Measurements from ENCODE around the gene CD99.
"Not testable (repeated sequence)": the region's sequence is repeated elsewhere in the genome, so short reads cannot be mapped to it uniquely, and the experiment has no call there.

Gene CD99

DNA sequence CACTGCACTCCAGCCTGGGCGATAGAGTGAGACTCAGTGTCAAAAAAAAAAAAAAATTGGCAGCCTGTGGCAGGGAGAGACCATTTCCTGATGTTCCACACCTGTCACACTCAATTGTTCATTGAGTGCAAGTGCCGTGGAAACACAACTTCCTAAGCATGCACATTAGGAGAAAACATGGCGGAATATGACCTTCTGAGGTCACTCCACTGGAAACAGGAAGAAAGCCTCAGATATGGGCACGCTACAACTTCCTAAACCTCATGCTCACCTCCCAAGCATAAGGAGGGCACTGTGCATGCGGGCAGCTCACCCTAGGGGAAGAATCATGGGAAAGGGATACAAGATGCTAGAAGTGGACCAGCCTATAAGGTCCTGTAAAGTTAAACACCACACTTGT, 28.5 kb upstream of the CD99 start:
- H3K4me1 Mint-ChIP-seq: peaks cover 6% of the 10 kb centered on the region
- H3K27me3 Mint-ChIP-seq: no peaks in the 10 kb centered on the region
- ATAC-seq (ENCODE audit: low read depth): no peak
- no peak overlapping the region for H3K4me3 Mint-ChIP-seq
- DNase-seq (ENCODE audit: low spot score in 2 of 2): no peak
- H3K27ac Mint-ChIP-seq: no peak overlapping the region
- no peaks in the 10 kb centered on the region for H3K9me3 Mint-ChIP-seq
- peaks cover 6% of the 10 kb centered on the region for H3K36me3 Mint-ChIP-seq

DNA sequence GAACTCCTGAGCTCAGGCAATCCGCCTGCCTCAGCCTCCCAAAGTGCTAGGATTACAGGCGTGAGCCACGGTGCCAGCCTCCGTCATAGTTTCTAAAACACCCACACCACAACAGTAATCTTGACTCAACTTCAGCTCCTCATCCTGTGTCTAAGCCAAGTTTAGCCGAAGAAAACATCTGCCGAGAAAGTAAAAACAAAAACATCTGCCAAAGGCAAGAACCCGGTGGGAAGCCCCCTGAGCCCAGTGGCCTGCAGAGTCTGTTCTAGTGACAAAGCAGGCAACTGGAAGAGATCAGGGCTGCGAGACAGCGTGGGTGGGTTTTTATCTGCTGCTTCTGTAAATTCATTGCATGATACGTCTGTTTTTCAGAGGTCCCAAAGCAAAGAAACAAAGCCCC, 26.6 kb upstream of the CD99 start:
- Mint-ChIP-seq H3K4me3 (no peak overlapping the region), H3K27me3 (no peaks in the 10 kb centered on the region), H3K9me3 (peaks cover 3% of the 10 kb centered on the region), H3K4me1 (peaks cover 6% of the 10 kb centered on the region), H3K27ac (no peak overlapping the region), H3K36me3 (peaks cover 9% of the 10 kb centered on the region)
- DNase-seq (ENCODE audit: low spot score in 2 of 2) (no peak), ATAC-seq (ENCODE audit: low read depth) (no peak)

DNA sequence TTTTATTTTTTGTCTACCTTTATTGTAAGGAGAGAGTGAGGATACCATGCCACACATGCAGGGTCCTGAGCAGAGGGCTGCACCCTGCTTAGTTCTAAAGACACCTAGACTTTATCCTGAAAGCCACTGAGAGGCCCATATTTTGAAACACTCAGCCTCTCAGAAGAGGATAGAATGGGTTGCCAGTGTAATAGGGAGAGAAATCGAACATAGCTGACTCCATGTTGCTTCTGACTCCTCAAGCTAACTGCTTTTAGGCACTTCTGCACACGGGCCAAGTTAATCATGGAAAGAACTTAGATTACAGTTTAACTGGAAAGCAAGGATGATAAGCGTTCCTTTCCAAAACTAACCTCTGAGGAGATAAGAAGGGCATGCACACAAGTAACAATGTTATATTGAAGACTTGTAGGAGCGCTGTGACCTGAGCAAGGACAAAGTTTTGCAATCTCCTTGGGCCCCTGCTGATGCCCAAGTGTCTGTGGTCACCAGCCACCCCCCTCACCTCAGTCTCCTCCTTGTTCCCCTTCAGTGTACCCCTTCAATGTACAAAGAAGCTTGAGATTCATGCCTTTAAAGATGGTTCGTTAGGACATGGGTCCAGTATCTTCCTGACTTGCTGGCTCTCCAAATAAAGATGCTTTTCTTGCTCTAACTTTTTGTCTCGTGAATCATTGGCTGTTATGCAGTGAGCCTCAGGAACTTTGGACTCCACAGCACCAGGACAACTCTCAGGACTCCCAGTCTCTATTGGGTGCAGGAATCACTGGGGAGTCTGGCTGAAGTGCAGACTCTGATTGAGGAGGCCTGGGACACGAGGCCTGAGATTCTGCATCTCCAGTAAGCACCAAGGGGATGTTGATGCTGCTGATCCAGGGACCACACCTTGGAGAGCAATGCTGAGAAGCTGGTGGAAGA, 25.4 kb upstream of the CD99 start:
- peaks cover 8% of the 10 kb centered on the region for H3K36me3 Mint-ChIP-seq
- H3K27me3 Mint-ChIP-seq: no peaks in the 10 kb centered on the region
- peaks cover 3% of the 10 kb centered on the region for H3K9me3 Mint-ChIP-seq
- no peak overlapping the region for H3K27ac Mint-ChIP-seq
- DNase-seq (ENCODE audit: low spot score in 2 of 2): no peak
- ATAC-seq (ENCODE audit: low read depth): no peak
- H3K4me1 Mint-ChIP-seq: peaks cover 4% of the 10 kb centered on the region
- H3K4me3 Mint-ChIP-seq: no peak overlapping the region

DNA sequence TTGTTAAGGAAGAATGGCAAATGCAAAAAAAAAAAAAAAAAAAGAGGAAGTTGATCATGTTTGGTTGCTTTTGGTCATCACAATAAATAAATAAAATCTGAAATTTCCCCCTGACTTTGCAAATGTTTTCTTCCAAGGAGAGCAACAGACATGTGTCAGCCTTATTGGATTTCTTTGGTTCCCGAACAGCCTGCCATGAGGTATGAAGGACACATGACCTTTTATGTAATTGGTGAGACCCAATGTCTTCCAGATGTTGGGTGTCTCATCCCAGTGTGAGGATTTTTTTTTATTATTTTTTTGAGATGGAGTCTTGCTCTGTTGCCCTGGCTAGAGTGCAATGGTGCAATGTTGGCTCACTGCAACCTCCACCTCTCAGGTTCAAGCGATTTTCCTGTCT, 24.6 kb upstream of the CD99 start:
- Mint-ChIP-seq H3K36me3 (peaks cover 8% of the 10 kb centered on the region), H3K9me3 (peaks cover 3% of the 10 kb centered on the region), H3K4me1 (peaks cover 4% of the 10 kb centered on the region), H3K27ac (no peak overlapping the region), H3K27me3 (no peaks in the 10 kb centered on the region), H3K4me3 (no peak overlapping the region)
- no peak for ATAC-seq (ENCODE audit: low read depth)
- DNase-seq (ENCODE audit: low spot score in 2 of 2): no peak

DNA sequence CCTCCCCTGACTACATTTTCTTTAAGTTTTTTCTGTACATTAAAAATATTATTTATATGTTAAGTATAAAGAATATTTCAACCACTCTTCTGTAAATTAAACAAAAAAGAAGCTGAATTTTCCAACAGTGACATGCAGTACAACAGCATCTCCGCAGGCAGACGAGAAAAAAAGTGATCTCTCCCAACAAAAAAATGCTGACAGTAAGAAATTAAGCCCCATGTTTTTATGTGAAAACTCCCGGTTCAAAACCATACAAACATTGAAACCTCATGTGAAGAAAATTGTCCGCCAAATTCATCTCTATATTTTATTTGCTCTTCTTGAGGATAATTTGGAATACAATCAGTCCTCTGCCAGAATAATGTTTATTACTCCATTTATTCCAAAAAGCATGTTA, 20.1 kb upstream of the CD99 start:
- Mint-ChIP-seq H3K27me3 (no peaks in the 10 kb centered on the region), H3K4me1 (peaks cover 2% of the 10 kb centered on the region), H3K27ac (no peak overlapping the region), H3K9me3 (peaks cover 3% of the 10 kb centered on the region), H3K4me3 (no peak overlapping the region), H3K36me3 (peaks cover 9% of the 10 kb centered on the region)
- ATAC-seq (ENCODE audit: low read depth): no peak
- DNase-seq (ENCODE audit: low spot score in 2 of 2): no peak

DNA sequence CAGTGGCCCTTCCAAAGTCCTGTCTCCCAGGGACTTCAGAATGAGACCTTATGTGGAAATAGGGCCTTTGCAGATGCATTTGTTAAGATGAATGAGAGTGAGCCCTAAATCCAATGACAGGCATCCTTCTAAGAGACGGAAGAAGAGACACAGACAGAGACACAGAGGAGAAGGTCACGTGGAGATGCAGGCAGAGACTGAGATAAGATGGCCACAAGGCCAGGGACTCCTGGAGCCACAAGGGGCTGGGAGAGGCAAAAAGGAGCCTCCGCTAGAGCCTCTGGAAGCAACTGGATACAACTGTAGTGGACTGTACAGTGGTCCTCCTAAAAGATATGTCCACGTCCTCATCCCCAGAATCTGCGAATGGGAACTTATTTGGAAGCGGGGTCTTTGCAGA, 19.0 kb upstream of the CD99 start:
- DNase-seq (ENCODE audit: low spot score in 2 of 2) (no peak), ATAC-seq (ENCODE audit: low read depth) (no peak)
- Mint-ChIP-seq H3K36me3 (peaks cover 7% of the 10 kb centered on the region), H3K4me3 (no peak overlapping the region), H3K9me3 (peaks cover 3% of the 10 kb centered on the region), H3K27ac (no peak overlapping the region), H3K27me3 (no peaks in the 10 kb centered on the region), H3K4me1 (no peaks in the 10 kb centered on the region)

DNA sequence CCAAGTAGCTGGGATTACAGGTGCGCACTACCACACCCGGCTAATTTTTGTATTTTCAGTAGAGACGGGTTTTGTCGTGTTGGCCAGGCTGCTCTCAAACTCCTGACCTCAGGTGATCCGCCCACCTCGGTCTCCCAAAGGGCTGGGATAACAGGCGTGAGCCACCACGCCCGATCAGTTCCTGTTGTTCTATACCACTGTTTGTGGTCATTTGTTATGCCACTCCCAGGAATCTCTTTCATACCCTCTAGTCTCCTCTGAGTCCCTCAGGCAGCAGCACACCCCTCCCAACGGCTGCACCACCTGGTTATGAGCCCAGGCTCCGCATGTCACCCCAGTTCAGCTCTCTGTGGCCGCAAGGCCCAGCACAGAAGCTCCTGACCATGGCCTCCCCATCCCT, 17.5 kb upstream of the CD99 start:
- Mint-ChIP-seq H3K4me1 (no peaks in the 10 kb centered on the region), H3K4me3 (no peak overlapping the region), H3K36me3 (peaks cover 7% of the 10 kb centered on the region), H3K27me3 (no peaks in the 10 kb centered on the region), H3K27ac (no peak overlapping the region), H3K9me3 (peaks cover 3% of the 10 kb centered on the region)
- no peak for ATAC-seq (ENCODE audit: low read depth)
- DNase-seq (ENCODE audit: low spot score in 2 of 2): no peak

DNA sequence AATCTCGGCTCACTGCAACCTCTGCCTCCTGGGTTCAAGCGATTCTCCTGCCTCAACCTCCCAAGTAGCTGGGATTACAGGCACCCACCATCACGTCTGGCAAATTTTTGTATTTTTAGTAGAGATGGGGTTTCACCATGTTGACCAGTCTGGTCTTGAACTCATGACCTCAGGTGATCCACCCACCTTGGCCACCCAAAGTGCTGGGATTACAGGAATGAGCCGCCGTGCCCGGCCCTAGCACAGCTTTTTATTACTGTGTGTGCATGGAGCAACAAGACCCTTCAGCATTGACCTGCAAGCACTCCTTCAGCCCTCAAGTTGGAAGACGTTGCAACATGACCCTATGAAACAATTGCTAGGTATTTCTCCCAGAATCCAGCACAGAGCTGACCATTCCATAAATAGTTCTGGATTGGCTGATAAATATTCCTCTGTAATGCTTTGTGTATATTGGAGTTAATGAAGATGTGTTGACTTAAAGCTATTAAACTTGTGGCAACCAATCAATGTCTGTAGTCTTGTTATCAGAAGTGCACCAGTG, 15.4 kb upstream of the CD99 start:
- not testable (repeated sequence) for H3K27me3 Mint-ChIP-seq

DNA sequence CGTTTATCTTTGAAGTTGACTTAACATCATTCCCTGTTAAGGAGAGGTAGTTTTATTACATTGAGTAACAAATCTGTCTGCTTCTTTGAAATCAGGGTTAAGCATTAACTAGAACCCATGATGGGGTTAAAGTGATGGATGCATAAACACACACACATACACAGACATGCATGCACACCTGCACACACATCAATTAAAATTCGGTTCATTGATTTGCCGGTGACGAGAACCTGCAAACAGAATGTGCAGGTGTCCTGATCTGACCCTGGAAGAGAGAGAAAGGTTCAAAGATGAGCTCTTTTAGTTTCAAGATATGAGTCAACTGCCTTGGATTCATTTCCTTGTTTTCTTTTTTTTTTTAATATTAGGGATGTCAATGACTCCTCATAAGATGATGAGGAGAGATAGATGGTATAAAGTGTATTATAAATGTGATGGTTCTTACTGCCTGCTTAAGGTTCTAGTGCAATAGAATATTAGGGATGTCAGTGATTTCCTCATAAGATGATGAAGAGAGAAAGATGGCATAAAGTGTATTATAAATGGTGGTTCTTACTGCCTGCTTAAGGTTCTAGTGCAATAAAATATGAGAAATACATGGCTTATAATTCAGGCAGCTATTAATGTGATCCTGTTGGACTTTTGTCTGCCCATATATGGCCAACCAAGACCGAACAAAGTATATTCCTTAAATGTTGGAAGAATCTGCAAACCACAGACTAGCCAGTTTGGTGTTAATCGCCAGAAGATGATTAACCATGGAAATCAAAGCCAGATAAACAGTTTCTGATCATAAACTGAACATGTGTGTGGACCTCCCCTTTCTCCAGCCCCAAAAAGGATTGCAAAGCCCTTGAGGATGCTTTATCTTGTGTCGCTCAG, 14.1 kb upstream of the CD99 start:
- ATAC-seq (ENCODE audit: low read depth) (no peak), DNase-seq (ENCODE audit: low spot score in 2 of 2) (no peak)
- peaks cover 5% of the 10 kb centered on the region for H3K9me3 Mint-ChIP-seq
- H3K36me3 Mint-ChIP-seq: peaks cover 12% of the 10 kb centered on the region
- H3K4me3 Mint-ChIP-seq: no peak overlapping the region
- peaks cover 3% of the 10 kb centered on the region for H3K27me3 Mint-ChIP-seq
- H3K27ac Mint-ChIP-seq: no peak overlapping the region
- no peaks in the 10 kb centered on the region for H3K4me1 Mint-ChIP-seq

More for the DNA sequence above, 15.4 kb upstream of the CD99 start:
- DNase-seq (ENCODE audit: low spot score in 2 of 2); H3K27ac Mint-ChIP-seq; H3K36me3 Mint-ChIP-seq; H3K9me3 Mint-ChIP-seq; ATAC-seq (ENCODE audit: low read depth); H3K4me3 Mint-ChIP-seq; H3K4me1 Mint-ChIP-seq: not testable (repeated sequence)

DNA sequence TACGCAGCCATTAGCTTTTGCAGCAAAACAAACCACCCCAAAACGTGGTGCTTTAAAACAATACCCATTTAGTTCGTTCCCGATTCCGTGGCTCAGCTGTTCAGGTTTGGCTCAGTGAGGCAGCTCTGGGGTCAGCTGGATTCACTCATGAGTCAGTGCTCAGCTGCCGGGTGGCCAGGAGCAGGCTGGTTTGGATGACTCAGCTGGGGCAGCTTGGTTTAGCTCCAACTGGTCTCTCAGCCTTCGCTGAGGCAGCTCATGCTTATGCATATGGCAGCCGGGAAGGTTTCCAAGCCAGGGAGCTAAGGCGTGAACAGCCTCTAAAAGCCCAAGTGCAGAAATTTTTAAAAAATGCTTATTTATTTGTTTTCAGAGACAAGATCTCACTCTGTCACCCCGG, 13.3 kb upstream of the CD99 start:
- DNase-seq (ENCODE audit: low spot score in 2 of 2) (no peak), ATAC-seq (ENCODE audit: low read depth) (no peak)
- Mint-ChIP-seq H3K4me3 (no peak overlapping the region), H3K36me3 (peaks cover 12% of the 10 kb centered on the region), H3K27ac (no peak overlapping the region), H3K4me1 (no peaks in the 10 kb centered on the region), H3K9me3 (peaks cover 5% of the 10 kb centered on the region), H3K27me3 (peaks cover 5% of the 10 kb centered on the region)

DNA sequence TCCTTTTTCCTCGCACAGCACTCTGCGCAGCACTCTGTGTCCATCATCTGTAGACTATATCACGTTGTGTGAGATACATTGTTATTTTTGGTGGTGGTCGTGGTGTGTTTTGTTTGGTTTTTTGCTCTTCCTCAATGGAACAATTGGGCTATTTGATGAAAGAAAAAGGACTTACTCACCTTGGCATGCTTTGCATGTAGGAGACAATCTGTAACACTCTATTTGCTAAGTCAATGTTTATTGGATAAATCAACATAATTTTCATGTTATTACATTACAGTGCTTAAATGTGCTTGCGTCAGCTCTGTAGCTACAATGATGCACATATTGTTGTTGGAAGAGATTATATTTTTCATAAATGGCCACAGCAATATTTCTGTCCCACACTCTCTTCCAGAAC, 12.5 kb upstream of the CD99 start:
- H3K27ac Mint-ChIP-seq: no peak overlapping the region
- DNase-seq (ENCODE audit: low spot score in 2 of 2) (no peak), ATAC-seq (ENCODE audit: low read depth) (no peak)
- no peaks in the 10 kb centered on the region for H3K4me1 Mint-ChIP-seq
- H3K4me3 Mint-ChIP-seq: no peak overlapping the region
- peaks cover 5% of the 10 kb centered on the region for H3K9me3 Mint-ChIP-seq
- peaks cover 5% of the 10 kb centered on the region for H3K27me3 Mint-ChIP-seq
- H3K36me3 Mint-ChIP-seq: peaks cover 10% of the 10 kb centered on the region

DNA sequence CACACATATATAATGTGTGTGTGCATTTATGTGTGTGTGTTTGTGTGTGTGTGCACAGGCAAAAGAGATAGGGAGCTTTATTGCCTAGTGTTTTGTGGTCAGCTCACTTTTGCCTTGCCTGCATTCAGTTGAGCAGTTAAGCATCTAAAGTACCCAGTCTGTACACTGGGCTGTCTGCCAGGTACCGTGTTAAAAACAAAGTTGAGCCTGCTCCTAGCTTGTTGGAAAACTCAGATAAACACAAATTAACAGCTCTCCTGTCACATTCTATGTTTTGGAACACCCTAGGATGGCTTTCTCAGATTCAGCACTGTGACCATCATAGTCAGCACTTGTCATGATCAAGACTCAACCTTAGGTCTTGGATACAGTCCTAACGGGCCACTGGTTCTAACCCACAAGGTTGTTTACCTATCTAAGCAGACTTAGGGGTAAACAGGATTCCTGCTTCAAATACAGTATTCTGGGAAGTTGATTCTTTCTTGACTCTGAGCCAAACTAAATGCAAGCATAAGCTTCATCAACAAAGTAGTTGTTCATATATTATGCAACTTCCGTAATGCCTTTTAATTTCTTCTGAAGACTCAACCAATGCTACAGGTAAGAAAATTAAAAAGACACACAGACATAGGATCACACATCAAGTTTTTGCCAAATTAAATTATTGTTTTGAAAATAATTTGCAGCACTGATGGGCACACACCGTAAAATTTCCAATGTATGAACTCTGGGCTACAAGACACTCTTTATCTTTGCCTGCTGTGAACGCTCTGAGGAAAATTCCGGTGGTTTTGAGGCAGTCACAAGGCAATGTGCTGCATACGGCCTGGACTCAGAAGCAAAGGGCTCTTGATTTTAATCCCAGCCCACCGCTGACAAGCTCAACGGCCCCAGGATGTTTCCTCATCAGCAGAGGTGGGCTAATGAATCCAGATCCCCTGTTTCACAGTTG, 11.3 kb upstream of the CD99 start:
- ATAC-seq (ENCODE audit: low read depth) (no peak), DNase-seq (ENCODE audit: low spot score in 2 of 2) (no peak)
- Mint-ChIP-seq H3K4me3 (no peak overlapping the region), H3K27me3 (peaks cover 9% of the 10 kb centered on the region), H3K9me3 (peaks cover 5% of the 10 kb centered on the region), H3K36me3 (peaks cover 10% of the 10 kb centered on the region), H3K4me1 (no peaks in the 10 kb centered on the region), H3K27ac (no peak overlapping the region)

DNA sequence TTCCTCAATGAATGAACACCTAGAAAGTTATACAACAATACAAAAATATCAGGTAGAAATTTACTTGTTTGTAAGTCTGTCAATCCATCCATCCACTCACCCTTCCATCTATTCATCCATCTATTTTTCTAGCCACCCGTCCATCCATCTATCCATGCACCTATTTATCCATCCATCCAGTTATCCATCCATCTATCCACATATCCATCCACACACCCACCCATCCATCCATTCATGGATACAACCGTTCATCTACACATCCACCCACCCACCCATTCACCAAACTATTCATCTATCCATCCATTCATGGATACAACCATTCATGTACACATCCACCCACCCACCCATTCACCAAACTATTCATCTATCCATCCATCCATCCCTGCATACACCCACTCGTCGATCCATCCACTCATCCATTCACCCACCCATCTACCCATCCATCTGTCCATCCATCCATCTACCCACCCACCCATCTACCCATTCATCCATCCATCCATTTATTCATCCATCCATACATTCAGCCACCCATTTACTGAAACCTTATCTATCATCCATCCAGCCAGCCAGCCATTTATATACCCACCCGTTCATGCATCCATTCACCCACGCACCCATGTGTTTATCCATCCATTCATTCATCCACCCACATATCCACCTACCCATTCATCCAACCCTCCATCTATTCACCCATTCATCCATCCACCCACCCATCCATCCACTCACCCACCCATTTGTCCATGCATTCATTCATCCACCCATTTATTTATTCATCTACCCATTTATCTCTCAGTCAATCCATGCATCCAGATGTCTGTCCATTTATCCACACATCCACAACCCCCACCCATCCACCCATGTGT, 10.4 kb upstream of the CD99 start:
- ATAC-seq (ENCODE audit: low read depth): no peak
- H3K27ac Mint-ChIP-seq: no peak overlapping the region
- peaks cover 10% of the 10 kb centered on the region for H3K36me3 Mint-ChIP-seq

More for the DNA sequence above, 10.4 kb upstream of the CD99 start:
- peaks cover 9% of the 10 kb centered on the region for H3K27me3 Mint-ChIP-seq
- no peaks in the 10 kb centered on the region for H3K4me1 Mint-ChIP-seq
- peaks cover 5% of the 10 kb centered on the region for H3K9me3 Mint-ChIP-seq
- no peak overlapping the region for H3K4me3 Mint-ChIP-seq
- DNase-seq (ENCODE audit: low spot score in 2 of 2): no peak
